ENCODE results near the gene FAM162A.

FAM162A gene

GRCh38 chr3:122366379-122366749 lies 17.6 kb upstream of the FAM162A start:
- Histone ChIP-seq H3K9me3 (ENCODE audit: low read length) (no peaks in the 10 kb centered on the region), H3K4me2 (ENCODE audit: low read length) (no peak overlapping the region), H3F3A (ENCODE audit: insufficient read depth, low read length) (no peaks in the 10 kb centered on the region; the same call in 1 of the 2 replicates), H4K20me1 (ENCODE audit: insufficient read depth, low read length) (no peaks in the 10 kb centered on the region), H3K4me3 (ENCODE audit: low read depth, low read length, poor library complexity, severe bottlenecking) (no peak overlapping the region), H3K27ac (ENCODE audit: low read depth, low read length, poor library complexity, severe bottlenecking) (no peak overlapping the region), H3K4me1 (ENCODE audit: insufficient read depth, low read length, severe bottlenecking) (no peaks in the 10 kb centered on the region), H3K36me3 (ENCODE audit: insufficient read depth, low read length) (peaks cover 90% of the 10 kb centered on the region), H3K9me2 (ENCODE audit: low read depth, low read length) (no peaks in the 10 kb centered on the region), H3K27me3 (ENCODE audit: insufficient read depth, low read length) (no peaks in the 10 kb centered on the region), H3K9ac (ENCODE audit: low read length) (no peak overlapping the region), H2AFZ (ENCODE audit: low read length) (no peak overlapping the region), H3K79me2 (ENCODE audit: insufficient read depth, low read length) (no peaks in the 10 kb centered on the region)
- TF ChIP-seq EZH2 (IDR thresholded peaks at IDR 0.05; ENCODE audit: borderline replicate concordance, low read length) = no peak
- no peak for TF ChIP-seq CTCF (IDR thresholded peaks at IDR 0.05; ENCODE audit: low read length)

GRCh38 chr3:122374034-122374433 lies 9.9 kb upstream of the FAM162A start:
- H3K9me2 ChIP-seq (ENCODE audit: low read depth, low read length) = no peaks in the 10 kb centered on the region
- peaks cover 17% of the 10 kb centered on the region for H3K79me2 ChIP-seq (ENCODE audit: insufficient read depth, low read length)
- H3K4me1 ChIP-seq (ENCODE audit: insufficient read depth, low read length, severe bottlenecking) = no peaks in the 10 kb centered on the region
- H3K9ac ChIP-seq (ENCODE audit: low read length) = no peak overlapping the region
- no peak overlapping the region for H2AFZ ChIP-seq (ENCODE audit: low read length)
- H3K27me3 ChIP-seq (ENCODE audit: insufficient read depth, low read length) = no peaks in the 10 kb centered on the region
- H3F3A ChIP-seq (ENCODE audit: insufficient read depth, low read length) = no peaks in the 10 kb centered on the region
- no peak overlapping the region for H3K4me2 ChIP-seq (ENCODE audit: low read length)
- TF ChIP-seq CTCF (IDR thresholded peaks at IDR 0.05; ENCODE audit: low read length) (no peak), EZH2 (IDR thresholded peaks at IDR 0.05; ENCODE audit: borderline replicate concordance, low read length) (no peak)
- H3K36me3 ChIP-seq (ENCODE audit: insufficient read depth, low read length) = peaks cover 27% of the 10 kb centered on the region; the same call in 1 of the 2 replicates
- H3K27ac ChIP-seq (ENCODE audit: low read depth, low read length, poor library complexity, severe bottlenecking) = no peak overlapping the region
- no peaks in the 10 kb centered on the region for H4K20me1 ChIP-seq (ENCODE audit: insufficient read depth, low read length)
- H3K4me3 ChIP-seq (ENCODE audit: low read depth, low read length, poor library complexity, severe bottlenecking) = no peak overlapping the region
- no peaks in the 10 kb centered on the region for H3K9me3 ChIP-seq (ENCODE audit: low read length)

- Histone ChIP-seq H3K4me1 (ENCODE audit: insufficient read depth, low read length, severe bottlenecking) (peaks cover 21% of the 10 kb centered on the region), H3K4me3 (ENCODE audit: low read depth, low read length, poor library complexity, severe bottlenecking) (no peak overlapping the region), H3K9ac (ENCODE audit: low read length) (no peak overlapping the region), H3K27me3 (ENCODE audit: insufficient read depth, low read length) (no peaks in the 10 kb centered on the region), H3K9me2 (ENCODE audit: low read depth, low read length) (no peaks in the 10 kb centered on the region), H3F3A (ENCODE audit: insufficient read depth, low read length) (no peaks in the 10 kb centered on the region), H3K4me2 (ENCODE audit: low read length) (no peak overlapping the region), H2AFZ (ENCODE audit: low read length) (no peak overlapping the region), H3K9me3 (ENCODE audit: low read length) (no peaks in the 10 kb centered on the region), H4K20me1 (ENCODE audit: insufficient read depth, low read length) (no peaks in the 10 kb centered on the region), H3K36me3 (ENCODE audit: insufficient read depth, low read length) (no peaks in the 10 kb centered on the region), H3K27ac (ENCODE audit: low read depth, low read length, poor library complexity, severe bottlenecking) (no peak overlapping the region), H3K79me2 (ENCODE audit: insufficient read depth, low read length) (peaks cover 37% of the 10 kb centered on the region)
- no peak for TF ChIP-seq CTCF (IDR thresholded peaks at IDR 0.05; ENCODE audit: low read length)
- no peak for TF ChIP-seq EZH2 (IDR thresholded peaks at IDR 0.05; ENCODE audit: borderline replicate concordance, low read length)
These were observed 6.0 kb upstream of the FAM162A start for GRCh38 chr3:122377975-122378374.

Measured in OCI-LY1 (cell line).